HG02610 (cell line): Measurements from ENCODE around the gene MID1.
A peak's percentile ranks its signal among the peaks of the same experiment; 100 is the strongest.

Source experiments
- ATAC-seq: cut with Tn5 transposase; IDR thresholded peaks from one replicate; pipeline ENCODE4 v1.9.1; 2021; ENCODE audit warnings: mild to moderate bottlenecking, moderate library complexity; ENCODE audit not compliant: unreplicated experiment

The MID1 gene, protein sequence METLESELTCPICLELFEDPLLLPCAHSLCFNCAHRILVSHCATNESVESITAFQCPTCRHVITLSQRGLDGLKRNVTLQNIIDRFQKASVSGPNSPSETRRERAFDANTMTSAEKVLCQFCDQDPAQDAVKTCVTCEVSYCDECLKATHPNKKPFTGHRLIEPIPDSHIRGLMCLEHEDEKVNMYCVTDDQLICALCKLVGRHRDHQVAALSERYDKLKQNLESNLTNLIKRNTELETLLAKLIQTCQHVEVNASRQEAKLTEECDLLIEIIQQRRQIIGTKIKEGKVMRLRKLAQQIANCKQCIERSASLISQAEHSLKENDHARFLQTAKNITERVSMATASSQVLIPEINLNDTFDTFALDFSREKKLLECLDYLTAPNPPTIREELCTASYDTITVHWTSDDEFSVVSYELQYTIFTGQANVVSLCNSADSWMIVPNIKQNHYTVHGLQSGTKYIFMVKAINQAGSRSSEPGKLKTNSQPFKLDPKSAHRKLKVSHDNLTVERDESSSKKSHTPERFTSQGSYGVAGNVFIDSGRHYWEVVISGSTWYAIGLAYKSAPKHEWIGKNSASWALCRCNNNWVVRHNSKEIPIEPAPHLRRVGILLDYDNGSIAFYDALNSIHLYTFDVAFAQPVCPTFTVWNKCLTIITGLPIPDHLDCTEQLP

DNA sequence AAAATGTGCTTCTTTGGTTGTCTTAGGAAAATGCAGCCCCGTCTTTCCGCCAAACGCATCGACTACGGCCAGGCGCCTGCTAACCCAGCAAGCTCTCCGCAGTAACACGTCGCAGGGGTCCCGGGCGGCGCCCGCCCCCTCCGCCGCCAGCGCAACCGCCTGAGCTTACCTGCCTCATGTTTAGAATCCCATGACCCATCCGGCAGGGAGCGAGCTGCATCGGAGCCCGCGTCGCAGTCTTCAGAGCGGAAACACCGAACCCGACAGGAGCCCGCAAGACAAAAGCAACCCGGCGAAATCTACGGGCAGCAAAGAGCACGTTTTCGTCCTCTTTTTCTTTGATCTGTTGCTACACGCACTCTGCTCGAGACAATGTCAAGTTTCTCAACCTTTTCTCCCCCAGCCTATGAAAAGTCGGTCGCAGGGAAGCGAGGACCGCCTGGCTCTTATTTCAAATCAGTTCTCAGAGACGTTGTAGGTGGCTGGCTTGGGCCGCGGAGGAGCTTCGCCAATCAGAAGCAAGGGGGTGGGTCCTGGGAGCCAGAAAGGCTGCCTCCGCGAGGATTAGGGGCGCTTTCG, at the start of gene MID1:
Gene MID1, minus strand, starts transcription at position 465 of the 579 bp plus-strand sequence. CDS start 53,038 bp downstream, outside the sequence.
- peak; percentile 45 for ATAC-seq

- no peak for ATAC-seq
These were observed 46.8 kb upstream of the MID1 start for GRCh38 chrX:10667143-10667542.

DNA sequence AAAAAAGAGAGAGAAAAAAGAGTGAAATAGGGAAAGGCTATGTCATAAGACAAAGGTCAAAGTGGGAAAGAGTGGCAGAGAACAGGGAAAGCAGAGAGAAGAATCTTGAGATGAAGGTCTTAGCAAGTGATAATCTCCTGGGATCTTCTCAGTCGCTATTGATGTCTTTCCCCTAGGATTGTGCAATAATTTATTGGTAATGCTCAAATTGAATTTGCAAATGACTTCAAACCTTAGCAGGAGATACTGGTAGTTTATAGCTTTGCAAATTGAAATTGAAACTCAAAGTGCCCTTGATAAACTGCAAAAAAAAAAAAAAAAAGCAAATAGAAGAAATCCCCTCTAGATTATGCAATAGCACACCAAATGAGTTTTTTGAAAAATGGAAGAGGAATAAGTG, 45.7 kb upstream of the MID1 start:
- no peak for ATAC-seq

DNA sequence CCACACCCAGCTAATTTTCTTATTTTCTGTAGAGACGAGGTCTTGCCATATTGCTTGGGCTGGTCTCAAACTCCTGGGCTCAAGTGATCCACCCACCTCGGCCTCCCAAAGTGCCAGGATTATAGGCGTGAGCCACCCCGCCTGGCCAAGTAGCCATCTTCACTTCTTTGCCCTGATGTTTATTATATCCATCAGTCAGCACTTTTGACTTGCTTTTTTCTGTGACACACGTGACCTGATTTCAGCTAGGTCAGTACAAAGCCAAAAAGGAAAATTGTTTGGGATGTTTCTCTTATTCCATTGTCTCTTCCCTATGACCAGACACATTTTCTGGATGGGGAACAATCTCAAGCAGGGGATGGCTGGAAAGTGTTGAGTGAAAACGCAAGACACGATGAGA, 45.3 kb upstream of the MID1 start:
- ATAC-seq = no peak

GRCh38 chrX:10660171-10660570, 39.8 kb upstream of the MID1 start:
- no peak for ATAC-seq

DNA sequence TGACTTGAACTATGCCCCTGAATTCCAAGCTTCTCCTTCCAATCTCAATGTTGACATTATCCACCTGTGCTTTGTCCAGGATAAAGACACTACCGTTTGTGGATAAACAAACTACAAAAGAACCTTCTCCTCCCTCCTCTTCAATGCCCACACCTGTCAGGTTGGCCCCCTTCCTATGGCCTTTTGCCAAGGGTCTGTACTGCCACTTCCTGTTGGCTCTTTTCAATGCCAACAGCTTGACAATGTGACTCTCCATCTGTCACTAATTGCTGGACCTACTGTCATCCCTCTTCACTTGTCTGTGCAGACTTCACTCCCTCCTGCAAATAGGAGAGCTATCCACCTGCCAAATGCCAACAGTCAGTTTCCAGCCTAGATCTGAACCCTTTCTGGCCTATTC, 35.8 kb upstream of the MID1 start:
- no peak for ATAC-seq

DNA sequence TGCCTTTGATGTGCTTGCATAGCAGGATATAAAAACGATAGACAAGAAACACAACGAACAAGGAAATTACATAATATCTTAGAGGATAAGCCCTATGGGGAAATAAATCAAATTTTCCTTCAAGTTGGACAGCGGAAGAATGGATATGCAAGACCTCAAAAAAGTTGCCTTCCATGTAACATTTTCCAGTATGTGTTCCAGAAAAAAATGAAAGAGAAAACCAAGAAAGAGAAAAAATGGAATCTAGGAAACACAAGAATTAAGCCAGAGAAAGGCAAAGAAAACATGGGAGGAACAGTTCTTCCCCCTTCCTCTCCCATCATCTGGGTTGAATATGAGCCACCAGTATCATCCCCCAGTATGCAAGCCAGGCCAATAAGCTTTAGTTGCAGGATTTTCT, 34.6 kb upstream of the MID1 start:
- ATAC-seq = no peak

DNA sequence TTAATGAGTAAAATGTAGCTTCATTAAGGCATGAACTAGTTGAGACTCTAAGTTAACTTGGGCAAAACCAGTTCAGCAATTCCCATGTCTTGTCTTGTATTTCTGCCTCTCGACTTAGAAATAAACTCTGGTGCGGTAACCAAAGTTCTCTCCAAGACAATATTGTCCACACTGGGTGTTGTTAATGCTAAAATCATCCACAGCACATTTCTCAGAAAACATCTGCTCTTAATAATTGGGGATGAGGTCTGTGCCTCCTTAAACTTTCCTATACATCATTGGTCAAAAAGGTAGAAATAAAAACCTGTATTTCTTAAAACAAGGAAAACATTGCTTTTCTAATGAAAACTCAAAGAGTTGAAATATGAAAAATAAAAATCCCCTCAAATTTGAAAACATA, 32.9 kb upstream of the MID1 start:
- no peak for ATAC-seq

DNA sequence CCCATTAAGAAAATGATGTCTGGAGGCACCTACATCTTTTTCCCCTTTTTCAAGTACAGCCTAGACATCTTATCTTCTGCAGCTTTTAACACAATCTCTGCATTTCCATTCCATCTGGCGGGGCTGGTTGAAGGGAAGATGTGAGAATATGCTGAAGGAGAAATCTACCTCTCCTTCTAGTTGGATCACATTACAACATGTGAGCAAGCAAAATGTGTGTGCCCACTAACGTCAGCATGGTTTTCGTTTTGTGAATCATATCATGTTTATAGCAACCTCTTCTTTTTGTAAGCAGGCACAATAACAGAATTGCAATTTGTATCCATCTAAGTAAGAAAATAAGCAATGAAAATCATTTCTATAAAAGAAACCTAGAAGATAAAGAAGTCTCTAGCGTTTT, 28.9 kb upstream of the MID1 start:
- no peak for ATAC-seq

DNA sequence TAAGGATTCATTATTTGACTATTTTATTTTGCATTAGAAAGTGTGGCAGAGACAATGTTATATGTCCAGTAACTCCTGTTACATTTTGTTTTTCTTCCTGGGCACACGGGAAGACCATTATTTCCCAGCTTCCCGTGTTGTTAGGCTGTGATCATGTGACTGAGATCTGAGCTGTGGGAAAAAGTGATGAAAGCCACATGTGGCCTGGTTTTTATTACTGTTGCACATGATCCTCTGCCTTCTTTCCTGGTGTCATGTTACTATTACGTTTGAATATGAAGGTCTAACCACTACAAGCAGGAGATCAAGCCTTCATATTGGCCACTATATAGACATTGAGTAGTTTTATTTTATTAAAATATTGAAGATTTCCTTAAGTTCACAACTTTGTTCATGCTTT, 28.2 kb upstream of the MID1 start:
- no peak for ATAC-seq

GRCh38 chrX:10636851-10637250, 16.5 kb upstream of the MID1 start:
- no peak for ATAC-seq

- no peak for ATAC-seq
These were observed 16.0 kb upstream of the MID1 start for GRCh38 chrX:10636337-10636736.

- ATAC-seq = no peak
These were observed 14.2 kb upstream of the MID1 start for GRCh38 chrX:10634392-10635161.

GRCh38 chrX:10633722-10634121, 13.3 kb upstream of the MID1 start:
- no peak for ATAC-seq

- no peak for ATAC-seq
These were observed 11.2 kb upstream of the MID1 start for GRCh38 chrX:10631416-10632145.

GRCh38 chrX:10630320-10630719, 9.9 kb upstream of the MID1 start:
- ATAC-seq = no peak

DNA sequence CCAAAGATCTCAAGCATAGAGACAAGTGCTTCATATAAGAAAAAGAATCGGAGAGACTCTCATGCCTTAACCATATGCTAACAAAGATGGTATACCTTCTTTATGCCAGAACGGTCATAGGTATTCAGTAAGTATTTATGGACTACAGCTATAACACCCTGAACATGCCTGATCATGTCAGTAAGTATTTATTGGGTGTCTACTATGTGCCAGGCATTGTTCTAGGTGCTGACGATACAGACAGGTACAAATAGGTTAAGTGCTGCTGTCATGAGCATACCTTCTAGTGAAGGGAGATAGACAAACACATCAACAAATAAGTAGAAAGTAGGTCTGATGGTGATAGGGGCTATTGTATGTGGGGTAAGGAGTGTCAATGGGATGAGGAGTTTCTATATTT, 9.5 kb upstream of the MID1 start:
- no peak for ATAC-seq

DNA sequence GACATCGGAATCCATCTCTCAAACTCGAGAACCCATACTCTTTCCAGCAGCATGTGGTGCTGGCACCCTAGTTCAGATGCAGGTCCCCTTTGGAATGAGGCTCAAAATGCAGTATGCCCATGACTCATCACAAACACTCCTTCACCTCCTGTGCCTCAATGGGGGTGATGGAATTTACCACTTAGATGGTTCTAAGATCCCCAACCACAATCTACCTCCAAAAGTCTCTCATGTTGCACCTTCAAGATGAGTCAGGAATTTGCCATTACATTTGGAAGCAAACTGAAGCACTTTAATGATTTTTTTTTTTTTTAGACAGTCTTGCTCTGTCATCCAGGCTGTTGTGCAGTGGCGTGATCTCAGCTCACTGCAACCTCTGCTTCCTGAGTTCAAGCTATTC, 8.5 kb upstream of the MID1 start:
- no peak for ATAC-seq

DNA sequence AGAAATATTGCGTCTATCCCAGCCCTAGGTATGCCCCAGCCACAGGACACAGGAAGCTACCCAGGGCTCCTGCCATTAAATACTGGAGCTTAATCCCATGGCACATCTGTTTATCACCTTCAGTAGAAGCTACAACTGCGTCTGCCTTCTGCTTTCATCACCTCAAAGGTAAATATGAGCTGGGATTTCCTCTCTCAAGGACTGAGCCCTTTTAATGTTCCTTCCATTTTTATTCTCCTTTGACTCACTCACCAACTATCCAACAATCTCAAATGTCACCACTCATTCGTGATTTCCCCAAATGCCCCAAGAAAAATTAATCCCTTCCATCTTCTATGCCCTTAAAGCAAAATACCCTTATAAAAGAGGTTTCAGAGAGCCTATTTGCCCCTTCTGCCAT, 1.8 kb upstream of the MID1 start:
- ATAC-seq = no peak

GRCh38 chrX:10619425-10620046, 849 bp downstream of the MID1 start:
- ATAC-seq = peak; percentile 24
